ENCODE results near the gene COMMD1. TPM values are rescaled to one million over a fixed set of nuclear protein-coding genes. Genes with fewer than 3 reads are reported as not detected.
A peak's percentile ranks its signal among the peaks of the same experiment; 100 is the strongest.

The COMMD1 gene
- total and polyA plus RNA-seq, 2 donors (not counting 3 experiments of a cell fraction or from before 2014, with no cell fraction given) = 39.5 to 57.1 TPM

DNA sequence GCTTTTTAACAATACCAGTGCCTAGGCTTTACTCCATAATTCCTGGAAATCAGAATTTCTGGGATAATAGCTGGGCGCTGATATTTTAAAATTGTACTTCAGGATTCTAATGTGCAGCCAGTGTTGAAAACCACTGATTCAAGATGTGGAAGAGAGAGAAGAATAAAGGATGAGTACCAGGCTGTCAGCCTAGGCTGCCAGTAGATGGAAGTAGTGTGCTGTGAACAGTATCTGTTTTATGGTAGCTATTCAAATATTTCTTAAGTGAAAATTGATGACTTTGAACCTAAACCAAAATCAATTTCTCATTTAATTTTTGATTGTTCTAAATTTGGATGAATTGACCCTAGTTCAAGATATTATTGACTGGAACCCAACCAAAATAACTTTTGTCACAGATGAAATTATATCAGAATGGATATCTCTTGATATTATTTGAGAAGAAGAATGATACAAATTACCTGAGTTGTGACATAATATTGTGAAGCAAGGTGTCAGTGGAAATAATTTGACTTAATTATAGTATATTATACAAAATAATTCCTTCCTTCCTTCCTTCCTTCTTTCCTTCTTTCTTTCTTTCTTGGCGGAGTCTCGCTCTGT, 88.0 kb downstream of the COMMD1 start:
- FAIRE-seq = peak; percentile 85

More for the DNA sequence above, 88.0 kb downstream of the COMMD1 start:
- Histone ChIP-seq H3K4me1 (ENCODE audit: control insufficient read depth, extremely low read depth, insufficient read depth, low read length) (no peaks in the 10 kb centered on the region), H3K36me3 (ENCODE audit: control insufficient read depth in 2 of 2, extremely low read depth in 1 of 2, insufficient read depth in 2 of 2, low read length in 2 of 2) (no peaks in the 10 kb centered on the region), H3K9me1 (replicated peaks; ENCODE audit: control insufficient read depth, extremely low read depth, insufficient read depth, low read length) (no peaks in the 10 kb centered on the region), H3K27me3 (ENCODE audit: control insufficient read depth in 2 of 2, insufficient read depth in 2 of 2, low read length in 2 of 2) (no peaks in the 10 kb centered on the region), H3K9ac (replicated peaks; ENCODE audit: extremely low read depth, insufficient read depth, low read length) (no peak overlapping the region), H3K4me3 (replicated peaks in 1 of 3; ENCODE audit: insufficient read depth in 1 of 3, low read depth in 1 of 3, low read length in 3 of 3) (no peak overlapping the region), H2AFZ (ENCODE audit: low read depth, low read length) (no peak overlapping the region), H3K79me2 (ENCODE audit: control insufficient read depth, insufficient read depth, low read length) (no peaks in the 10 kb centered on the region), H3K27ac (ENCODE audit: insufficient read depth, low read depth, low read length) (no peak overlapping the region), H3K9me3 (replicated peaks; ENCODE audit: control insufficient read depth, insufficient read depth, low read length) (no peaks in the 10 kb centered on the region), H3K4me2 (ENCODE audit: insufficient read depth, low read length) (no peak overlapping the region), H4K20me1 (replicated peaks; ENCODE audit: control insufficient read depth, extremely low read depth, insufficient read depth, low read length) (no peaks in the 10 kb centered on the region)
- BruUV-seq (replicated peaks) = no TSS peak
- dilution Hi-C loops (cut with MboI; ENCODE audit: extremely low pct_ligation_motif_present, low sequenced_read_pairs) = no loop called here
- TF ChIP-seq FOS (IDR thresholded peaks at IDR 0.05; ENCODE audit: borderline replicate concordance, insufficient read depth, low read length) (no peak), MYC (IDR thresholded peaks at IDR 0.05; ENCODE audit: low read depth, low read length) (no peak), GATA2 (IDR thresholded peaks at IDR 0.05; ENCODE audit: insufficient read depth, insufficient read length, low read depth, low read length) (no peak)
- TF ChIP-seq, protein P1, sequence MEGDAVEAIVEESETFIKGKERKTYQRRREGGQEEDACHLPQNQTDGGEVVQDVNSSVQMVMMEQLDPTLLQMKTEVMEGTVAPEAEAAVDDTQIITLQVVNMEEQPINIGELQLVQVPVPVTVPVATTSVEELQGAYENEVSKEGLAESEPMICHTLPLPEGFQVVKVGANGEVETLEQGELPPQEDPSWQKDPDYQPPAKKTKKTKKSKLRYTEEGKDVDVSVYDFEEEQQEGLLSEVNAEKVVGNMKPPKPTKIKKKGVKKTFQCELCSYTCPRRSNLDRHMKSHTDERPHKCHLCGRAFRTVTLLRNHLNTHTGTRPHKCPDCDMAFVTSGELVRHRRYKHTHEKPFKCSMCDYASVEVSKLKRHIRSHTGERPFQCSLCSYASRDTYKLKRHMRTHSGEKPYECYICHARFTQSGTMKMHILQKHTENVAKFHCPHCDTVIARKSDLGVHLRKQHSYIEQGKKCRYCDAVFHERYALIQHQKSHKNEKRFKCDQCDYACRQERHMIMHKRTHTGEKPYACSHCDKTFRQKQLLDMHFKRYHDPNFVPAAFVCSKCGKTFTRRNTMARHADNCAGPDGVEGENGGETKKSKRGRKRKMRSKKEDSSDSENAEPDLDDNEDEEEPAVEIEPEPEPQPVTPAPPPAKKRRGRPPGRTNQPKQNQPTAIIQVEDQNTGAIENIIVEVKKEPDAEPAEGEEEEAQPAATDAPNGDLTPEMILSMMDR (IDR thresholded peaks at IDR 0.05; ENCODE audit: extremely low read depth in 1 of 2, insufficient read depth in 1 of 2, low read depth in 1 of 2, low read length in 2 of 2) = peak; percentile 50 to 59
- DNase-seq (ENCODE audit: low read depth, low spot score) = peak; percentile 72
- intact Hi-C loops (cut with micrococcal nuclease) = loop anchor here (1.0 to 5.0 kb wide), 4 partner anchors 75 to 781 kb away; partner anchors contain the start of gene B3GNT2
- ChIA-PET POLR2A (interaction anchor here (0.8 kb wide), 1 partner anchor 250 kb away, joined by 3 read pairs; no protein-coding TSS in a partner anchor), CTCF (interaction anchor here (0.6 to 5.9 kb wide), 40 partner anchors 9 to 782 kb away, joined by 3 to 159 read pairs (median 4); partner anchors contain the start of gene B3GNT2)
